ENCODE data around the gene SLC5A1.

GRCh38 chr22:32059426-32059825 lies 16.4 kb downstream of the SLC5A1 start:
- TF ChIP-seq CTCF (IDR thresholded peaks at IDR 0.05) (no peak), SREBF2 (IDR thresholded peaks at IDR 0.05) (no peak)

Data from A549 (cell line).